ENCODE results near the gene FXYD6.
"Not testable (repeated sequence)": the region's sequence is repeated elsewhere in the genome, so short reads cannot be mapped to it uniquely, and the experiment has no call there.

FXYD6 gene, protein sequence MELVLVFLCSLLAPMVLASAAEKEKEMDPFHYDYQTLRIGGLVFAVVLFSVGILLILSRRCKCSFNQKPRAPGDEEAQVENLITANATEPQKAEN

DNA sequence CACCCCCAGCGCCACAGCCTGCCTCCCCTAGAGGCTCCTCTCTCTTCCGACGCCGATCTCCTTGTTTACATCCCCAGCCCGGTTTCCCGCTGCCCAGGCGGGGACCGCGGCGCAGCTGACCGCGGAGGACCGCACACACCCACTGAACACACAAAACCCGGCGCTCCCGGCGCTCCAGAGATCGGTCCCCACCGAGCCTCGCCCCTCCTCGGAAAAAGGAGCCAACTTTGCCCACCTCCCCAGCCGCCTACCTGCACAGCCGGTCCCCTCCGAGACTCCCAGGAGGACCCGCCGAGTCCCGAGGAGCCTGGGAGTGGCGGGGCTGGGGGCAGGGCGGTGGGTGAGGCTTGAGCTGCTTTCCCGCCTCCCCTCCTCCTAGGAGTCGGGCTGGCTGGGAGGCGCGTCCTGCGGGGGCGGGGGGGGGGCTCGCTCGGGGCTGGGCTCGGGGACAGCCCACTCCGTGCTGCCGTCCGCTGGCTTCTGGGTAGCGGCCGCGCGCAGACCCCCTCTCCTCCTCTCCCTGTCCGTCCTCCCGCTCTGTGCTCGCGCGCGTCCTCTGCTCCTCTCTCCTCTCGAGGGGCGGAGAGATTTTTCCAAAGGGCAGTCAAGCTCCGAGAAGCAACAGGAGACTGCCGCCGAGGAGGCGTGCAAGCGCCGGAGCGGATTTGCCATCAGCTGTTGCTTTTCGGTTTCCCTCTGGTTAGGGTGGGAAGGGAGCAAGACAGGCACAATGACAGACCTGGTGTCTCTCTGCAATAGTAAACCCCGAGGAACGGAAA is at the start of gene FXYD6:
Gene FXYD6 (minus strand): TSS at position 318 of the 779 bp plus-strand sequence. CDS start 33,882 bp downstream, outside the sequence.
- peak within 1 kb of the TSS; percentile 67 for H3K4me3 ChIP-seq (ENCODE audit: insufficient read length, low read depth)
- peak within 1 kb of the TSS; percentile 85 for H3K9ac ChIP-seq (ENCODE audit: insufficient read length, low read depth)
- peaks cover 3% of the 10 kb centered on the region for H3K4me1 ChIP-seq (ENCODE audit: insufficient read depth, insufficient read length)
- TF ChIP-seq SUZ12 (IDR thresholded peaks at IDR 0.05; ENCODE audit: extremely low read depth, insufficient read depth, insufficient read length) (no peak), ZNF274 (IDR thresholded peaks at IDR 0.05; ENCODE audit: low read depth, low read length) (no peak), YY1 (IDR thresholded peaks at IDR 0.05; ENCODE audit: insufficient read depth, insufficient read length) (no peak)
- no peak for DNase-seq (ENCODE audit: low read depth, low spot score)
- H3K9me3 ChIP-seq (ENCODE audit: insufficient read depth, low read length): no peaks in the 10 kb centered on the region
- H3K27me3 ChIP-seq (ENCODE audit: insufficient read depth, insufficient read length): peaks cover 73% of the 10 kb centered on the region
- H3K36me3 ChIP-seq (ENCODE audit: insufficient read depth, insufficient read length, low read length): no peaks in the 10 kb centered on the region

DNA sequence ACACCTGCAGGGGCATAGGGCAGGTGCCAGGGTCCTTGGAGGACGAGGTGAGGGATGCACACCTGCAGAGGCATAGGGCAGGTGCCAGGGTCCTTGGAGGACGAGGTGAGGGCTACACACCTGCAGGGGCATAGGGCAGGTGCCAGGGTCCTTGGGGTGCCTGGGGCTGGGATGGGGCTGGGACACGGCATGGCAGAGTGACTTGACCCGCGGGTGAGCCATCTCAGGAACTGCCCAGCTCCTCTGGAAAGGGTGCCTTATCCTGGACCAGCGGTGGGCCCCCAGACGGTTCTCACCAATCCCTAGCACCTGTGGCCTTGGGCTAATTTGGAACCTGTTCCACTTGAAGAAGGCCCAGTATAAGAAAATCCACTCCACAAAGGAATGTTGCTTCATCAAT is 49.7 kb upstream of the FXYD6 start:
- not testable (repeated sequence) for H3K9me3 ChIP-seq (ENCODE audit: insufficient read depth, low read length); H3K4me1 ChIP-seq (ENCODE audit: insufficient read depth, insufficient read length); DNase-seq (ENCODE audit: low read depth, low spot score); H3K9ac ChIP-seq (ENCODE audit: insufficient read length, low read depth); H3K36me3 ChIP-seq (ENCODE audit: insufficient read depth, insufficient read length, low read length); H3K4me3 ChIP-seq (ENCODE audit: insufficient read length, low read depth); H3K27me3 ChIP-seq (ENCODE audit: insufficient read depth, insufficient read length)

DNA sequence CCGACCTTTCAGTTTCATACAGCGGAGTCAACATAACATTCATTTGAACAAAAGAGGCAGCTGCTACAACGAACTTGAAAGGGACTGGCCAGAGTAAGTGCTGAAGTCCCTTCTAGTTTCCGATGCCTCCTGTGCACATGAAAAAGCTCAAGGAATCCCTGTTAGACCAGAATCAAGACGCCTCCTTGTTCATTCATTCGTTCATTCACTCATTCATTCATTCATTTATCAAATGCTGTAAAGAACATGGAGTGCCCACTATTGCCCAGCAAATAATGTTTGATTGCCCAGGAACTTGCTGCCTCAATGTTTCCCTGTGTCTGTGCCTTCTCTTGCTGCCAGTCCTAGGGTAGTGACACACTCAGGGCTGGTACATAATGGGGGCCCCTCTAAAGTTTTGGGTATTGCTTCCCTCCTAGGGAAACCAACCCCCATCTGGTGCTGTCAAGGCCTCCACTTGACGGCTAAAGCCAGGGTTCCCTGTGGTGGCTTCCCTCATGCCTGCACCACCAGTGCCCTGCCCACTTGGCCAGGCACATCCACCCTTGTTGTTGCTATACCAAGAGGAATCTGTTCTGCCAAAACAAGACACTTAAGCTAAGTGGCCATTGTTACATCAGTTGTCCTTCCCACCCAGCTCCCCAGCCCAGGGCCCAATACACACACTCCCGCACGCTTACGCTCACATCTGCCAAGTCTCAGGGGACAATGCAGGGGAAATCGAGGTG is 48.9 kb upstream of the FXYD6 start:
- TF ChIP-seq SUZ12 (IDR thresholded peaks at IDR 0.05; ENCODE audit: extremely low read depth, insufficient read depth, insufficient read length) (no peak), ZNF274 (IDR thresholded peaks at IDR 0.05; ENCODE audit: low read depth, low read length) (no peak), YY1 (IDR thresholded peaks at IDR 0.05; ENCODE audit: insufficient read depth, insufficient read length) (no peak)
- Histone ChIP-seq H3K27me3 (ENCODE audit: insufficient read depth, insufficient read length) (no peaks in the 10 kb centered on the region), H3K4me3 (ENCODE audit: insufficient read length, low read depth) (no peak overlapping the region), H3K4me1 (ENCODE audit: insufficient read depth, insufficient read length) (peaks cover 4% of the 10 kb centered on the region), H3K9ac (ENCODE audit: insufficient read length, low read depth) (no peak overlapping the region), H3K36me3 (ENCODE audit: insufficient read depth, insufficient read length, low read length) (no peaks in the 10 kb centered on the region), H3K9me3 (ENCODE audit: insufficient read depth, low read length) (no peaks in the 10 kb centered on the region)
- no peak for DNase-seq (ENCODE audit: low read depth, low spot score)

DNA sequence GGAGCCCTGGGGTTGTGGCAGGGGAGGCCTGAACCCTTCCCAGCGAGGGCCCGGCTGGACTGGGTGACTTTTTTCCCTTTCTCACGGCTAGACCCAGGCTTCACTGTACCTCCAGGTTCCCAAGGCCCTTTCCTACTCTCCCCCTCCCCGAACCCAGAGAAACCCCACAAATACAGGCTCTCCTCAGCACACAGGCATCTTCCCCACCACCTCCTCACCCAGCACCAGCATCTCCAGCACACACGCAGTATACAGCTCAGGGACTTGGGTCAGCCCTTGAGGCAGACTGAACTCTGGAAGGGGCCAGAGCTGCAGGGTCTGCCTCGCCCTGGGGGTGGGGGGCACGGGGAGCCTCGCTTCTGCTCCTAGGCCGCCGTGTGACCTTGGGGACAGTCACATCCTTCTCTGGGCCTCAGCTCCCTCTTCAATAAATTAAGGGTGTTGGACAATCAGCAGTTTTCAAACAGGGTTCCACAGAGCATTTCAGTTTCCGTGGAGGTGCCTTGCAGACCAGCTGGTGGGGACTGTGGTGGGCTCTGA is 48.2 kb upstream of the FXYD6 start:
- H3K36me3 ChIP-seq (ENCODE audit: insufficient read depth, insufficient read length, low read length): no peaks in the 10 kb centered on the region
- no peak for DNase-seq (ENCODE audit: low read depth, low spot score)
- no peak overlapping the region for H3K4me3 ChIP-seq (ENCODE audit: insufficient read length, low read depth)
- no peaks in the 10 kb centered on the region for H3K27me3 ChIP-seq (ENCODE audit: insufficient read depth, insufficient read length)
- peaks cover 4% of the 10 kb centered on the region for H3K4me1 ChIP-seq (ENCODE audit: insufficient read depth, insufficient read length)
- H3K9me3 ChIP-seq (ENCODE audit: insufficient read depth, low read length): no peaks in the 10 kb centered on the region
- TF ChIP-seq ZNF274 (IDR thresholded peaks at IDR 0.05; ENCODE audit: low read depth, low read length) (no peak), YY1 (IDR thresholded peaks at IDR 0.05; ENCODE audit: insufficient read depth, insufficient read length) (no peak), SUZ12 (IDR thresholded peaks at IDR 0.05; ENCODE audit: extremely low read depth, insufficient read depth, insufficient read length) (no peak)
- no peak overlapping the region for H3K9ac ChIP-seq (ENCODE audit: insufficient read length, low read depth)

DNA sequence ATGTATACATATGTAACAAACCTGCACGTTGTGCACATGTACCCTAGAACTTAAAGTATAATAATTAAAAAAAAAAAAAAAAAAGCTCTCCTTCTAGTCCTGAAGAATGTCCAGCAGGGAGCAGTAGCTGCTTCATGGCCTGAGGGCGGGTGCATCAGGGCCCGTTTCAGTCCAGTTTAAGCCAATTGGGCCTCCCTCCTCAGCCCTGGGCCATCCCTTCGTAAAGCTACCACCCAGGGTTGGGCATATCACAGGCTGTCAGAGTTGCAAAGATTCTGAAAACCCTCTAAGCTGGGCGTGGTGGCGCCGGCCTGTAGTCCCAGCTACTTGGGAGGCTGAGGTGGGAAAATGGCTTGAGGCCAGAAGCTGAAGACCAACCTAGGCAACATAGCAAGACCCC is 47.3 kb upstream of the FXYD6 start:
- TF ChIP-seq SUZ12 (IDR thresholded peaks at IDR 0.05; ENCODE audit: extremely low read depth, insufficient read depth, insufficient read length) (no peak), ZNF274 (IDR thresholded peaks at IDR 0.05; ENCODE audit: low read depth, low read length) (no peak), YY1 (IDR thresholded peaks at IDR 0.05; ENCODE audit: insufficient read depth, insufficient read length) (no peak)
- no peak for DNase-seq (ENCODE audit: low read depth, low spot score)
- no peaks in the 10 kb centered on the region for H3K27me3 ChIP-seq (ENCODE audit: insufficient read depth, insufficient read length)
- no peaks in the 10 kb centered on the region for H3K9me3 ChIP-seq (ENCODE audit: insufficient read depth, low read length)
- H3K9ac ChIP-seq (ENCODE audit: insufficient read length, low read depth): no peak overlapping the region
- H3K36me3 ChIP-seq (ENCODE audit: insufficient read depth, insufficient read length, low read length): no peaks in the 10 kb centered on the region
- H3K4me1 ChIP-seq (ENCODE audit: insufficient read depth, insufficient read length): peaks cover 4% of the 10 kb centered on the region
- H3K4me3 ChIP-seq (ENCODE audit: insufficient read length, low read depth): no peak overlapping the region

DNA sequence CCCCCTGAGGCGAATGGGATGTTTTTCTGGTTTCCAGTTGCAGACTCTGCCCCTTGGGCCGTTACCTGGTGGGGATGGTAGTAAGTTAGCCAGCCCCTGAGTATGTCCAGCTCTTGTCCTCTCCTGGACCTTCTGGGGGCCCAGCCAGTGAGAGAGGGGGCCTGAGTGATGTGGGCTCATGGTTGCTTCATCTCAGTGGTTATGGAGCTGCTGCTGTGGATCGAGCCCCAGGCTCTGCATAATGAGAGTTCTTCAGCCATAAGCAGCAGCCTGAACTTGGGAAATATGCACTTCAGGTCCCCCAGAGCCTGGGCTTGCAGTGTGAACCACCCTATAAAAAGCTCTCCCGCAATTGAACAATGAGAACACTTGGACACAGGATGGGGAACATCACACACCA is 46.8 kb upstream of the FXYD6 start:
- no peaks in the 10 kb centered on the region for H3K9me3 ChIP-seq (ENCODE audit: insufficient read depth, low read length)
- no peak overlapping the region for H3K9ac ChIP-seq (ENCODE audit: insufficient read length, low read depth)
- no peaks in the 10 kb centered on the region for H3K27me3 ChIP-seq (ENCODE audit: insufficient read depth, insufficient read length)
- no peak overlapping the region for H3K4me3 ChIP-seq (ENCODE audit: insufficient read length, low read depth)
- H3K4me1 ChIP-seq (ENCODE audit: insufficient read depth, insufficient read length): peaks cover 4% of the 10 kb centered on the region
- no peaks in the 10 kb centered on the region for H3K36me3 ChIP-seq (ENCODE audit: insufficient read depth, insufficient read length, low read length)
- TF ChIP-seq YY1 (IDR thresholded peaks at IDR 0.05; ENCODE audit: insufficient read depth, insufficient read length) (no peak), SUZ12 (IDR thresholded peaks at IDR 0.05; ENCODE audit: extremely low read depth, insufficient read depth, insufficient read length) (no peak), ZNF274 (IDR thresholded peaks at IDR 0.05; ENCODE audit: low read depth, low read length) (no peak)
- DNase-seq (ENCODE audit: low read depth, low spot score): no peak

DNA sequence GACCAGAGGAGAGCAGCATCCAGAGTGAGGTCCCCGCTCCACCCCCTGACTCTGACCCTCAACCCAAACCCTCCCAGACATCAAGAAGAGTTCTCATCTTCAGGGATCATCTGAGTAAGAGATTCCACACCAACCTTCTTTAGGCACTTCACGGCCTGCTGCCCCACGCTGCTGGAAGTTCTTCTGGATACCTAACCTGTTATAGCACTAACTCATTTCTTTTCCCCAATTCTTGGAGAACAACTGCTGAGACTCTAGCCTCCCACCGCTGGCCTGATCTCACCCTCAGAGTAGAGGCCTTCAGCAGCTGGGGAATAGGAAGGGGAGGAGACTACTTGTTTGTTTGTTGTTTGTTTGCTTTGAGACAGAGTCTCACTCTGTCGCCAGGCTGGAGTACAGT is 45.4 kb upstream of the FXYD6 start:
- Histone ChIP-seq H3K9me3 (ENCODE audit: insufficient read depth, low read length) (no peaks in the 10 kb centered on the region), H3K4me1 (ENCODE audit: insufficient read depth, insufficient read length) (peaks cover 4% of the 10 kb centered on the region), H3K27me3 (ENCODE audit: insufficient read depth, insufficient read length) (no peaks in the 10 kb centered on the region), H3K9ac (ENCODE audit: insufficient read length, low read depth) (no peak overlapping the region), H3K4me3 (ENCODE audit: insufficient read length, low read depth) (no peak overlapping the region), H3K36me3 (ENCODE audit: insufficient read depth, insufficient read length, low read length) (no peaks in the 10 kb centered on the region)
- TF ChIP-seq YY1 (IDR thresholded peaks at IDR 0.05; ENCODE audit: insufficient read depth, insufficient read length): no peak
- DNase-seq (ENCODE audit: low read depth, low spot score): no peak
